Measurements from ENCODE around the gene TNKS1BP1.
"Not testable (repeated sequence)": the region's sequence is repeated elsewhere in the genome, so short reads cannot be mapped to it uniquely, and the experiment has no call there.

The TNKS1BP1 gene

DNA sequence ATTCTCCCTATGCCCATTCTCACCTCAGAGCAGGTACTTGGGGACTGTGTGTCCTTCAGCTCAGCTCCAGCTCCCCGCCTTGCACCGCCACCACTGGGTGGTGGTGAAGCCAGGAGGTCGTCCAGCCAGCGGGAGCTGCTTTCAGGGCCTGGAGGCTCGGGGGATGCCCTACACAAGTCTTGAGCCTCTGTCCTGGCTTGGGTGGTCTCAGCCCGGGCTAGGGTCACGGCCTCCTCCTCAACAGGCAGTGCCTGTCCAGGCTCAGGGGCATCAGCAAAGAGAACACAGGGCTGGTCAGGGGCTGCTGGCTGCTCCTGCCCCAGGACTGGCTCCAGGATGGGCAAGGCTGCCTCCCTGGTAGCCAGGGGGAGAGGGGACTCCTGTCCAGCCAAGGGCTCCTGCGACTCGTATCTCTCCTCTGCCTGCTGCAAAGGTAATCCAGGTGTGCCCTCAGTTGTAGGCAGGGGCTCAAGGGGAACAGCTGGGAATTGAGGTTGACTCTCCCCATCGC is 12.2 kb downstream of the TNKS1BP1 start:
- in situ Hi-C loops (cut with MboI; ENCODE audit: low sequenced_read_pairs) = no loop called here

DNA sequence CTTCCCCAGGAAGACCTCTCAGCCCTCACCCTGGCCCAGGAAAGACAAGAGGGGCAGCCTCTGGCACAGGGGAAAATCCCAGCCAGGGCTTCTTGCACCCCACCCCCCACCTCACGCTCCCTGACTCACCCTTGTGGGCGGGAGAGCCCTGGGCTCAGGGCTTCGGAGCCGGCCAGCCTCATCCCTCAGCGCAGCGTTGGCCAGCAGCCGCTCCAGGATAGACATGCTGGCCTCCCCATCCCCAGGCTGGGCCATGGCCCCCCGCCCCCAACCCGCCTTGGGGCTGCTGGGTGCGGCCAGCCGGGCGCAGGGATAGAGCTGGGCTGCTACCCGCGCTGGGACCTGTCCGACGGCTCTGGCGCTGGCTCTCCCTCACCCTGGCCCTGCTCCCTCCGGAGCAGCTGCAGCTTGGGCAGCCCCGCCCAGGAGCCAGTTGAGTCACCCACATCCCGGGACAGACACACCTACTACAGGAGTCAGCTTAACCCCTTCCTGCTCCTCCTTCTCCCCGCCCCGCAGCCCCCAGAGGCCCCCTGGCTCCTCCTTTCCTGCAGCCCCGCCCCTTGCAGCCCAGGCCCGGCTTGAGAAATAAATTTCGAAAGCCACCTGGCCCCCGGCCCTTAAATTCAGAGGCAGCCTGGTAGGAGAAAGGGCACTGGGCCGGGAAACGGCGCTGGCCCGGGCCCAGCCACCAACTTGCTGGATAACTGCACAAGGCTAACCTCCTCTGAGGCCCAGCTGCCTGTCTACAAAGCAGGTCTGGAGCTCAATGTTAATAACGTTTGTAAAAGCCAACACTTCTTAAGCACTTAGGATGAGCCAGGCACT is 13.4 kb downstream of the TNKS1BP1 start:
- in situ Hi-C loops (cut with MboI; ENCODE audit: low sequenced_read_pairs) = no loop called here

DNA sequence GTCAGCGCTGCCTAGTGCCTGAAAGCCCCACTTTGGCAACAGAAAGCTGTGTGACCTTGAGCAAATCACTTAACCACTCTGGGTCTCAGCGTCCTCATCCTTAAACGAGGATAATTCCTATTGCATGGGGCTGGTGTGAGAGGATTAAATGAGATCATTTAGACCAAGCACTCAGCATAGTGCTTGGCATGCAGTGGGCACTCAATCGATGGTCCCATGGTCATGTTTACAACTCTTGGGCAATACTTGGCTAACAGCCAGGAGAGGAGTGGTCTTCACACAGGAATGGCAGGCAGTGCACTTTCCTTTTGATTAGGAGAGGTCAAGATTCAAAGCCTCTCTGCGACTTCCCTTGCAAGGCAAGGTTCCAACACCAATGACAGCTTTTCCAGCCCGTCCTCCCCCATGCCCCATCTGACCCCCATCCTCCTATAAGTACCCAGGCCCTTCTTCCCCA is 14.1 kb downstream of the TNKS1BP1 start:
- in situ Hi-C loops (cut with MboI; ENCODE audit: low sequenced_read_pairs) = no loop called here

DNA sequence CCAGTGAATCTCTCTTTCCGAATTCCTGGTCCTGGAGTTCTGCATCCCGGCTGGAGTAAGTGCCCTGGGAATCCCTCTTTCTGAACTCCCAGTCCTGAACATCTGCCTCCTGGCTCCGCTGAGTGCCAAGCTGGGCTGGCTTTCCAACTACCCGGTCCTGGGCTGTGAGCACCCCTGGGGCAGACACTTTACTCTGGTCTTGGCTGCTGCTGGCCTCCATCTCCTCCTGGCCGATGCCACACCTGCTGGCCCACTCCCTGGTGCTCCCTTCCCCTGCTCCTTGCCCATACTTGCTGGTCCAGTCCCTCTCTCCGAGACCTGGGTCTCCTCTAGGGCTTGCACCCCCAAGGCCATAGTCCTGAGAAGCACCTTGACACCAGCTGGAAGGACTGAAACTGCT is 14.7 kb downstream of the TNKS1BP1 start:
- in situ Hi-C loops (cut with MboI; ENCODE audit: low sequenced_read_pairs) = no loop called here

DNA sequence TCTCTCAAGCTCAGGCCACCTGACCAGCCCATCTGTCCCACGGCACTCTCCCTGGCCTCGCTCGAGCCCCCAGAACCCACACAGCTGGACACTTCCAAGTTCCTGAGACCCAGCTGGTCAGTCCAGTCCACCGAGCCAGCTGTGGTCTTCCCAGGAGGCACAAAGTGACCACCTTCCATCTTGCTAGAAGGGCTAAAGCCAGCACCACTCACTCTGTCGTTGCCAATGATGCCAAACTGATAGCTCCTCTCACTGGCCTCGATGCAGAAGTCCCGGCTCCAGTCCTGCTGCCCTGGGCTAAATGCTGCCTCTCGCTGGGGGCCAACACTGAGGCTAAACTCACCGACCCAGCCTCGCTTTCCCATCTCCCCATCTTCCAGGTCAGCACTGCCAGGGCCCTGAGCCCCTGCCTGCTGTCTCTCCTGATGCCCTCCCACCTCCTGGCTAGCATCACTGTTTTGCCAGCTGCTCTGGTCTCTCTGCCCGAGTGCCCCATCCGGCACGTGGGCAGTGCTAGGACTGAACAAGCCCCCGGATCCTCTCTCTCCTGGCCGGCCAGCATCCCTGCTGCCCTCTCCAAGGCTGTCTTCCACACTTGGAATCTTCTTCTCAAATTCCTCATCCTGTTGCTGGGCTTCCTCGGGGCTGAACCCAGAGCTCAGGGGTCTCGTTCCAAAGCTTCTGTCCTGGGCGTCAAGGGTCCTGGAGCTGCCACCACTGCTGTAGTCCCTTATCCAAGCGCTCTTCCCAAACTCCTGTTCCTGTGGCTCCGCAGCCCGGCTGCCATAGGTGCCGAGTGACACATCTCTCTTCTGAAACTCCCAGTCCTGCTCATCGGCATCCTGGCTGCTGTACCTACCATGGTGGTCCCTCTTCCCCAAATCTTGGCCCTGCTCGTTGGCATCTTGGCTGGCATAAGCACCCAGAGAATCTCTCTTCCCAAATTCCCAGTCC is 15.4 kb downstream of the TNKS1BP1 start:
- in situ Hi-C loops (cut with MboI; ENCODE audit: low sequenced_read_pairs) = no loop called here

DNA sequence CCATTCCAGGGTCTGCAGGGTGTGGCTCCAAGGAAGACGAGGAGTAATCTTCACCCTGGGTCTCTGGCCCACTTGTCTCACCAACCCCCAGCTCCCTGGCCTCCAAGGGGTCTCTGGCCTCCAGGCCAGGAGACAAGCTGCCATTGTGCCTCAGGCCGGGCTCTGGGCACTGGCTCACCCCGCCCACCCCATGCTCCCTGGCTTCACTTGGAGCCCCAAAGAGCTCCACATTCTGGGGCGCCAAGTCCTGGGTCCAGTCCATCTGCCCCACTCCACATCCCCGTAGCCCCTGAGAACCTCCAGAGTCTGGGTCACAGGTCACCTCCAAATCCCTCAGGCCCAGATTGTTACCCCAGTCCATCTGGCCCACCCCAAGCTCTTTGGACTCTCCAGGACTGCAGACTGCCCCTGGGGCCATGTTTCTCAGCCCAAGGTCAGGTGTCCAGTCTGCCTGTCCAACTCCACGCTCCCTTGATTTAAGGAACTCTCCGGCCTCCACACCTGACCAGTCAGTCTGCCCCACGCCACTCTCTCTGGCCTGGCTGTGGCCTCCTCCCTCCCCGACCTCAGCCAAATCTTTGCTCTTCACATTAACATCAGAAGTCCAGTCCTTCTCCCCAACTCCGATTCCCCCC is 16.2 kb downstream of the TNKS1BP1 start:
- in situ Hi-C loops (cut with MboI; ENCODE audit: low sequenced_read_pairs) = no loop called here

DNA sequence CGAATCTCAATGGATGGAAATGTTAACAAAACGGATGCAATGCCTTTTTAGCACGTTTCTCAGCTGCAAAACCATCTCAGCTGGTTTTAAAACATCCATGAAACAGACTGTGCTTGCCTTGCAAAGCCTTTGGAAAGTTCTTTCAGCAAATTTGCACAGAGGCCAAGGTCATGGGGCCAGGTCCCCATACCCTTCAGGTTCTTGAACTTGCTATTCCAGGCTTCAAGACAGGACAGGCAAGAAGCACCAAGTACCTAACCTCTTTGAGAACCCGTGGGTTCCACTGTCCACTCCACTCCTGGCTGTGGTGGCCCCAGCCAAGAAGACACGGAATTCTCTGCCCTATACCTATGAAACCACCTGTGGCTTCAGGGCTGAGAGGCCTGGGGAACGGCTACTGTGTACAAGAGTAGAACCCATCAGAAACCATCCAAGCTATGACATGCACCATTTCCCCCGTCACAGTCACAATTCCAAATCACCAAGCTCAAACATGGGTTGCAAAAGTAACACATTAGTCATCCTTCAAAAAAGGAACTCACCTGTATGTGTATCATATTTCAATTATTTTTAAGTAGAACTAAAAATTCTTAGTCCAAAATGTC is 17.0 kb downstream of the TNKS1BP1 start:
- in situ Hi-C loops (cut with MboI; ENCODE audit: low sequenced_read_pairs) = no loop called here

DNA sequence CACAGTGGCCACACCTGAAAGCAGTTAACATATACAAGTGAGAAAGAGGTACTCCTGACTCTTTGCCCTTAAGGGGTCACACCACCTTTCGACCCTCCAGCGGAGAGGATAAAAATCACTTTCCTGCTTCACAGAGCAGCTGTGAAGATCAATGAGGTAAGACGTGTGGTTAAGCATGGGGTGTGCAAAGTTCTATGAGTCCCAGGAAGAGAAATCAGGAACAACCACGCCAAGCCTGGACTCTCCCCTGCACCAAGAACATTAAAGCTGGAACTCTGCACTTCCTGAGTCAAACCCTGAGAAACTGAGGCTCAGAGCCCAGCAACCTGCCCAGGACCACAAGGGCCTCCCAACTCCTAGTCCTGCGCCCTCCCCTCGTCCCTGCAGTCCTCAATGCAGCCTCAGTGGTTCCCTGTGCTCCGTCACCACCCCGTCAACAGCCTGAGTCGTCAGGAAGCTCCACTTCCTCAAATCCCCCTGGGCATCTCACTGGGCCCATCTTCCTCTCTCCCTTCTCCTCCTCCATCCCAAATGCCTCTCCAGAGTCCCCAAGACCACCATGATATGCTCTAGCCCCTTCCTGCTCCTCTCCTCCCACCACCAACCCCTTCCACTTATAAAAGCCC is 17.7 kb downstream of the TNKS1BP1 start:
- in situ Hi-C loops (cut with MboI; ENCODE audit: low sequenced_read_pairs) = no loop called here

DNA sequence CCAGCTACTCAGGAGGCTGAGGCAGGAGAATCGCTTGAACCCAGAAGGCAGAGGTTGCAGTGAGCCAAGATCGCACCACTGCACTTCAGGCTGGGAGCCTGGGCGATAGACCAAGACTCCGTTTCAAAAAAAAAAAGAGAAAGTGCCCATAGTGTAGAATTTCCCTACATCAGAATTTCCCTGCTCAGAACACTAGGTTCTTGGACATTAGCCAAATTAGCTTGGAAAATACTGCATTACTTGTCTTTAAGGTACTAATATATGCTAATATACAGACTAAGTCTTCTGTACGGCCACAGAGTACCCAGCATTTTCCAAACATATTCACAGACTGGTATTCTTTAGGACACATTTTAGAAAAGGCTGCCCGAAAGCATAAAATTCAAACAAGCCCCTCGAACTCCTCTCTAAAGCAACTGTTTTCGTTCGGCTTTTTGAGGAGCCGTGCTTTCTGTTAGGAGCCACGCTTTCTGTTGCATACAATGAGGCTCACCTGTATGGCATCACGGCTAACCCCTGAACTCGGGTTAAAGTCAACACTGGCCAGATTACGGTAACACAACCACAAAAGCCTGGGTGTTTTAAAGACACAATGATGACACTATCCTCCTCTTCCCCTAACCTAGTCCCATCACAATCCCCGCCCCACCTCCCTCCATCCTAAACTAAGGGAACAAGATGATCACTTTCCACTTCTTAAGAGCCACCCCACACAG is 18.4 kb downstream of the TNKS1BP1 start:
- in situ Hi-C loops (cut with MboI; ENCODE audit: low sequenced_read_pairs) = no loop called here

DNA sequence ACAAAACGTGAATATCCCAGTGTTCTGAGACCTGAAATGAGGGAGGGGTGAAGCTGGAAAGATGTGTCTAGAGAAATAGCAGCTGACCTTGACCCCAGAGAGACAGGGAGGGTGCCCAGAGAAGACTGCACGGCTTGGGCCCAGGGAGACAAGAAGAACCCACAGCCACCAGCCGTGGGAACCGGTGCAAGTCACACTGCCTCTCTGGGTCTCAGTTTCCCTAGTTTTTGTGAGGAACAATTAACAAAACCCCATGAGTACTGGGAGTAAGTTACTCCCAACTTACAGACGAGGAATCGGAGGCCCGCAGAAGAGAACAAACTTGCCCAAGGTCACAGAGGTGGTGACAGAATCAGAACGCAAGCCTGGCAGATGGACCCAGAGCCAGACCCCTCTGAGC is 19.2 kb downstream of the TNKS1BP1 start:
- in situ Hi-C loops (cut with MboI; ENCODE audit: low sequenced_read_pairs) = no loop called here

DNA sequence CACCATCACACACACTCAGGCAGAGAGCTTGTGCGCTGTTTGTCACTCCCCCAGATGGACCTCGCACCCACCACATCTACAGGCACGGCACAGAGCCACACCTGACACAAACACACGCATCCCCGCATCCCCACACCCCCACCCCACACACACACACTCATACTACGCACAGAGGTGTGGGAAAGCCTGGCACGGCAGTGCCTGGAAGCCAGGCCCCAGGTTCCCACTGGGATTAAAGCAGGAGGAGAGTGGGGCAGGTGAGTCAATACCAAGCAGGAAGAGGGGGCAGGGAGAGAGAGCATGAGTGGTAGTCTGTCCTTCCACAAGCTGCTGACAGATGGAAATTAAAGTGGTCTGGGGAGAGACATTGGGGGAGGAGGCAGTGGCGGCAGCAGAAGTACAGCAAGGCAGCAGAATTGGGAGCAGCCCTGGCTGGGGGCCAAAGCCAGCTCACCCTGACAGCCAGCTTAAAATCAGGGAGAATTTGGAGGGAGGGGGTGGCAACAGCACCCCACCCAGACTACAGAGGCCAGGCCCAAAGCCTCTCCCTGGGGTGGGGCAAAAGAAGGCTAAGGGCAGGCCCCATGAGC is 20.7 kb downstream of the TNKS1BP1 start:
- in situ Hi-C loops (cut with MboI; ENCODE audit: low sequenced_read_pairs) = no loop called here

DNA sequence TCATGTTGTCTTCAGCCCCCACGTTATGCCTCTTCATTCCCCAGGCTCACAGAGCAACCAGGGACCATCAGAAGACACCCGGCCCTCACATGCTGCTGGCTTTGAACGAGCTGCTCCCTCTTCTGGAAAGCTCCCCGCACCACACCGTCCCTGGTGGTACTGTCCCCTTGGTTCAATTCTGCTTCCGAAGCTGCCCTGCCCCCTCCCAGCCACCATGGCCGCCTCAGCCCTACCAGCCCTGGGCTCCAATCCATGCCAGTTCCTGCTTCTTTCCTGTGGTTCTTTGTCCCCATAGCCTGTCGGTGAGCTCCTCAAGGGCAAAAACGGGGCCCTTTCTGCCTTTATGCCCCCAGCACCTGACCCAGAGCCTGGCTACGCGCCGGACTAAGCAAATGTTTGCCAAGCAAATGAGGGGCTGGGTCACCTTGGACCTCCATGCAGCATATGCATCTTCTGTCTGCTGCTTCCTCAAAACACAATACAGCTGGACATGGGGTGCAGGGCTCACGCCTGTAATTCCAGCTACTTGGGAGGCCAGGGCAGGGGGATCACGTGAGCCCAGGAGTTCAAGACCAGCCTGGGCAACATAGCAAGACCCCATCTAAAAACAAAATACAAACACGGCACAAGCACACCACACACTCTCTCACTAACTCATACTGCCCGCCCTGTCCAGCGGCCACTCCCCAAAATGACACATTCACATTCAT is 21.3 kb downstream of the TNKS1BP1 start:
- in situ Hi-C loops (cut with MboI; ENCODE audit: low sequenced_read_pairs) = no loop called here

DNA sequence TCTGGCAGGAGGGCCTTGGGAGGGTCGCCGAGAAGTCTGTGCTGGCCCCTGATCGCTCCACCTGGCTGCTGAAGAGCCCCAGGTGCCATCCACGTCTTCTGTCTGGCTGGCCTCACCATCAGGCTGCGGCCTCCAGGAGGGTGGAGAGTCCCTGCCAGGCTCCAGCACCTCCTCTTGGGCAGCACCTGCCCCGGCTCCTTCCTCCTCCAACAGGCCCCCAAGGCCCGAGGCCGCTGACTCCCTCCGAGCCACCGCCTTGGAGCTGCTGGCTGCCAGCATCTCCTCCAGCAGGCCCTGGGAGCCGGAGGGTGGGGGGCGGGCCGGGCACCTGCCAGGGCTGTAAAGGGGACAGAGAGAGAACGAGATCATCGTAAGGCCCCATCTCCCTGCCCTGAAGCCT is 22.3 kb downstream of the TNKS1BP1 start:
- in situ Hi-C loops (cut with MboI; ENCODE audit: low sequenced_read_pairs) = no loop called here

DNA sequence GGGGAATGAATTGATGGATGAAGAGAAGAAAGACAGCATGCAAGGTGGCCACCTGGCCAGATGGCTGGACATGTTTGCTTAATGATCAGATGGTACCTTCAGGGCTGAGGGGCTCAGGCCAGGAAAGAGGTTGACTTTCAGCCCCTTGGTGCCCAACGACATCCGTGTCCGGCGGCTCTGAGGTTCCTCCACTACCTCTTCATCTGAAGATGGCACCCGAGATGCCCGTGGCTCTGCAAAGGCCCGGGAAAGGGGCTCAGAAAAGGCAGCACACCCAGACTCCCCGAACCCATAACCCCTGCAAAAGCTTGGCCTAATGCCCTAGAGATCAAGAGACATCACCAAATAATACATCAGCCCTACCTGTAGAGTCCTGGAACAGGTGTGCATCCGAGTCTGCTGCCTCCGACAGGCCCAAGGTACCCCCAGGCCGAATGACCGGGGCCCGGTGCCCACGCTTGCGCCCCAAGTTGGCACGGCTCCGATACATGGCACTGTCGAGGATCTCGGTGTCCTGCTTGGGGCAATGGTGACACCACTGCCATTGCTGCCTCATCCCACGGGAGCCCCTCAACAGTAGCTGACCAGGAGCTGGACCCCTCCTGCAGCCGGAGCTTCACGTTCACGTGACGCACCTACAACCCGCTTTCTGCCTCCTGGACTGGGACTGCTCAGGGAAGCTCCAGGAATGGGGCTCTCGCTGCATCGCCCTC is 22.9 kb downstream of the TNKS1BP1 start:
- in situ Hi-C loops (cut with MboI; ENCODE audit: low sequenced_read_pairs) = no loop called here

DNA sequence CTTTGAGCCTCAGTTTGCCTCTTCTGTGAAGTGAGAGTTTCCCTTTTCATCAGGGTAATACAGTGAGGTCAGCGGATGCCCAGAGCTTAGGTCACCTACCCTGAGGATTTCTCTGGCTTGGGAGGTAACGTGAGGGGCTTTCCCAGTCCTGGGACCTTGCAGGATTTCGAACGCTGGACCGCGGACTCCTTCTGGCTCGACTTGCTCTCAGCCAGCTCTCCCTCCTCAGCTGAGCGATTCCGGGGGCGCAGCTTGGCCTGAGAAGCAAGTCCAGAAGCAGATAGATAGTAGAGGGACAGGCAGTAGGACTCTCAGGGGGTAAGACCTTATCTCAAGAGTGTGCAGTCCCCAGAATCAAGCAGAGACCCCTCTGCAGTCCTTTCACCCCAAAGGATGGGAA is 24.0 kb downstream of the TNKS1BP1 start:
- in situ Hi-C loops (cut with MboI; ENCODE audit: low sequenced_read_pairs) = no loop called here

DNA sequence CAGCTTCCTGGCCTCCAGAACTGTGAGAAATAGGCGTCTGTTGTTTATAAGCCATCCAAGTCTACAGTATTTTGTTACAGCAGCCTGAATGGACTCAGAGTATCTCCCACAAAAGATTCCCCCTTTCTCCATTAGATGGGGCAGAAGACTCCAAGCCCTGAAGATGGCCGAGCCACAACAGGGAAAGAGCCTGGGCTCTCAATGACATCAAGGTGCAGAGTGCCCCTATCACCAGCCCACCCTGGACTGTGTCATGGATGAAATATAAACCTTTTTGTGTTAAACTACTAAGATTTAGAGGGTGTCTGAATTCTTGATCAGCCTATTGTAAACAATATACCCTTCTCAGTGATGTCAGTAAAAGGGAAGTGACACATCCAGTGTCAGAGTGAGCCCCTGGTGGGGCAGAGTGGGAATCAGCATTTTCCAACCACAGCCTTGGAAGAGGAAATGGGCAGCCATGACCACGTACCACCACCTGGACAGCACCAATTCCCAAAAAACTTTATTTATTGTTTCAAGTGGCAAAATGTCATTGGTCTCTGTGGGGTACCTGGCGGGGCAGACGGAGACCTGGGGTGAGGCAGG is 25.5 kb downstream of the TNKS1BP1 start:
- in situ Hi-C loops (cut with MboI; ENCODE audit: low sequenced_read_pairs) = no loop called here

DNA sequence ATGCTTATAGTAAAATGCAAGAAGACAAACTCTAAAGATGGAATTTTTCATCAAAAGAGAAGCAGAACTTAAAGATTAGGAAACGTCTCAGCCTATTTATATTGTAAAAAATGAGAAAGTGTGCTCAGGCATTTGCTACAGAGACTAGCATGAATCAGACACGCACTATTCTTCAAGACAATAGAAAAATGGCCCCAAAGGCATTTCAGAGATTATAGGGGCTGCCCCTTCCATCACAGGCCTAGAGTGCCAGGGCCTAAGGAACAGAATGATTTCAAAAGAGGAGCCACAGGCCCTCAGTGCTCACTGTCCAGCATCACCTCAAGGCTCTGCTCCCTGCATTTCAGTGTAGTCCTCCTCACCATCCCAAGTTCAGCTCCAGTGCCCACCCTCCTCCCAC is 27.5 kb downstream of the TNKS1BP1 start:
- in situ Hi-C loops (cut with MboI; ENCODE audit: low sequenced_read_pairs) = no loop called here

DNA sequence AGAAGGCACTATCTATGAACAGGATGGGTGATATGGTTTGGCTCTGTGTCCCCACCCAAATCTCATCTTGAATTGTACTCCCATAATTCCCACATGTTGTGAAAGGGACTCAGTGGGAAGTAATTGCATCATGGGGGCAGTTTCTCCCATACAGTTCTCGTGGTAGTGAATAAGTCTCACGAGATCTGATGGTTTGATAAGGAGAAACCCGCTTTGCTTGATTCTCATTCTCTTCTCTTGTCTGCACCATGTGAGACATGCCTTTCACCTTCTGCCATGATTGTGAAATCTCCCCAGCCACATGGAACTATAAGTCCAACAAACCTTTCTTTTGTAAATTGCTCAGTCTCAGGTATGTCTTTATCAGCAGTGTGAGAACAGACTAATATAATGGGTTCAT is 28.5 kb downstream of the TNKS1BP1 start:
- in situ Hi-C loops (cut with MboI; ENCODE audit: low sequenced_read_pairs) = not testable (repeated sequence)
